Right forelimb (tissue), 1 donor: ENCODE results near the gene GABBR2.

Source experiments
- DNase-seq: peaks from one replicate; pipeline ENCODE4 v3.0.0-alpha.2; 2018

The GABBR2 gene

DNA sequence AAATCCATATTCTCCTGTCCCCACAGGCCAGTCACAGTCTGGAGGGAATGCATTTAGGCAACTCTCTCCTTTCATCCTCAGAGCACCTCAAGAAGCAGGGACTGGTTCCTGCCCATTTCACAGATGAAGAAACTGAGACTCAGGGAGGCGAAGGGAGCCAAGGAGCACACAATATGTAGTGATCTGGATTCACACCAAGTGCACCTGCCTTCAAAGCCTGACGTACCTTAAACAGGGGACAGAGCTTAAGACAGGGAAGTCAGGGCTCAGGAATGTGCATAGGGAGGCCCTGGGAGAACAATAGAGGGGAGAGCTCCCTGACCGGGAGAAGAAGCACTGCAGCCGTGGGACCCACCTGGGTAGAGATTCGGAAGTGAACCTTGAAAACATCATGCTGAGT lies 83.0 kb downstream of the GABBR2 start:
- no peak for DNase-seq

DNA sequence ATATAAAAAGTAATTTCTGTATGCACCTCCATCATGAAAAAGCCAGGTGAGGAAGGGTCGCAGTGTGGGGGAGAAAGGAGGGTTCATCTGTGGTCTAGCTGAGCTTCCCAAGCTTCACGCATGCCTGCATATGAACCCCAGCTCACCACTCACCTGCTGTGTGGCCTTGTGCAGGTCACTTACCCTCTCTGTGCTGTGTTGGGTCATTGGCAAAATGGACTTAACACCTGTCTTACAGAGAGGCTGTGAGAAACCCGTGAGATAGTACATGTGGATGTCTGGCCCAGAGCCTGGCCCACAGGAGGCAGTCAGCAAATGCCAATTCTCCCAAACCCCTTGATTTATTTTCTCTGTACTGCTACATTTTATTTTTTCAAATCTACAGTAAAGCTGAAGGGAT lies 88.9 kb downstream of the GABBR2 start:
- no peak for DNase-seq

DNA sequence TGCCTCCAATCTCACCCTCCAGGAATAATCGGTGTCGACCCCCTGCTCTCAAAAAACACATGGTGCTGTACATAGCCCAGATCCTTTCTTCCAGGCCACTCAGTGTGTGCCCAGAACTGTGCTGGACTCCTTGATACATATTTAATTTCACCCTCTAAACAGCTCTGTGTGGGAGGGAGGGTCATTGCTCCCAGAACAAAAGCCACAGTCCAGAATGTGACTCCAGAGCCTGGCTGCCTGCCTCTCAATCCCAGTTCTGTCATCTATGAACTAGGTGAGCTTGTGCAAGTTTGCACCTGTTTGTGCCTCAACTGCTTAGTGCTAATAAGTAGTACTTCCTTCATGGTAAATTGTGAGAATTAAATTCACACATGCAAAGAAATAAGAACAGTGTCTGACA lies 93.1 kb downstream of the GABBR2 start:
- DNase-seq: no peak

DNA sequence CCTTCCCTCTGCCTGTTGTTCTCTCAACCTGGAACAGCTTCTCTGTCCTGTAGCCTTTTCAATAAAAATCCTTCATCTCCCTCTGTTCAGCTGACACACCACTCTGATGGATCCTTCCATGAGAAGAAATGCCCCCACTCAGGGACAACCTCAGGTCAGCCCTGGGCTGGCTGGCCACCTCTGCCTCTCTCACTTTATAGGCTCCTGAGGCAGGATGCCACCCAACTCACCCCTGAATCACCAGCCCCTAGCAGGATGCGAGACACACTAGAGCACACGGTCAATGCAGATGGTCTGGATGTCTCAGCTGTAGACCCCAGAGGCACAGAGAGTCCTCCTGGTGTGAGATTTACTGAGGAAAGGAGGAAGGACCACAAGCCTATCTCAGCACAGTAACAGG lies 93.8 kb downstream of the GABBR2 start:
- no peak for DNase-seq

DNA sequence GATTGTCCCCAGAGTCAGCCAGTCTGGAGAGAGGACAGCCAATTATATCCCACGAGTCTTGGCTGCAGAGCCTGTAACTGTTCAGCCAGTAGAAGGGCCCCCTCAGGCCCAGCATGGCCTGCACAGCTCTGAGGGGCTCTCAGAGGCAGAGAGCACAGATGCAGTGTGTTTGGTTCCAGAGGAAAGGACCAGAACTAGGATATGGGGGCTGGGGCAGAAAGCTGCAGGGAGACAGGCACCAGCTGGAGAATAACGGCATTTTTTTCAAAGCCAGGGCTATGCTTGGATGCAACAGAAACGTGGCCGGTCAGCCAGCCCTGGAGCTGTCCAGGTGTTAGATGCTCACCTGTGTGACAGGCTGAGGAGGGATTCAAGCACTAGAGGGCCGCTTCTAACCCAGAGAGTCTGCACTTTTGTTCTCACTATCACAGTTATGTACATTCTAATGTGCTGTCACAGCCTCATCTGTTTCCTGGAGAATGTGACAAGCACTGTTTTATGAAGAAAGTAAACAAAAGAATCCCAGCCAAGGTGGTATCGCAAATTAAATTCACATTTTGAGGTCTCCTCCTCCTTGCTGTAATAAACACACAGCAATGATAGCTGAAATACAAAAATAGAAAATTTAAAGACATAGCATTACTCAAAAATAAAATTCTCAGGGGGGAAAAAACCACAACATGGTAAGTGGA lies 96.5 kb downstream of the GABBR2 start:
- no peak for DNase-seq

DNA sequence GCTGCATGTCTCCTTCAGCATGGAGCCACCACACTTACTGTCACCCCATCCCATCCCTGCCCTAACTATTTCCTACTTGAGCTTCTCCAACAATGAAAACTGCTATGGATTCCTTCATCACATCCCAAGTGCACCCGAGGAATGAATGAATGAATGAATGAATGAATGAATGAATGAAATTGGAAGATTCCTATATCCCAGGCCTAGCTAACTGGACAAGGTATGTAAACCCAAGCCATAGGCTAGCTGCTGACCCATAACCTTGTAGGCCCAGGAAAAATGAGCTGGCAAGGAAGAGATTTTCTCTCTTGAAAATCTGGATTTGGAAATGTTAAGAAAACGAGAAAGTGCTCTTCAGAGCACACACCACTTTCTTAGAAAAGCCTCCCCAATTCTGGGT lies 97.4 kb downstream of the GABBR2 start:
- no peak for DNase-seq

DNA sequence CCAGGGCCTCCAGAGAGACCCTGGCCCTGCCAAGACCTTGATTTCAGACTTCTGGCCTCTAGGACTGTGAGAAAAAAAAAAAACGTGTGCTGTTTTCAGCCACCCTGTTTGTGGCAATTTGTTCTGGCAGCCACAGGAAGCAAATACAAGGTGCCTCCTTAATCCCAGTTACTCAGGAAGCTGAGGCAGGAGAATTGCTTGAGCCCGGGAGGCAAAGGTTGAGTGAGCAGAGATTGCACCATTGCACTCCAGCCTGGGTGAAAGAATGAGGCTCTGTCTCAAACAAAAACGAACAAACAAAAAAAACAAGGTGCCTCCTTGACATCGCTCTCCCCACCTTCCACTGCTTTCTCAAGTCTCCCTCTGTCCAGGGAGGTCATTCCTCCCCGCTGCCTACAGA lies 98.0 kb downstream of the GABBR2 start:
- DNase-seq: no peak

DNA sequence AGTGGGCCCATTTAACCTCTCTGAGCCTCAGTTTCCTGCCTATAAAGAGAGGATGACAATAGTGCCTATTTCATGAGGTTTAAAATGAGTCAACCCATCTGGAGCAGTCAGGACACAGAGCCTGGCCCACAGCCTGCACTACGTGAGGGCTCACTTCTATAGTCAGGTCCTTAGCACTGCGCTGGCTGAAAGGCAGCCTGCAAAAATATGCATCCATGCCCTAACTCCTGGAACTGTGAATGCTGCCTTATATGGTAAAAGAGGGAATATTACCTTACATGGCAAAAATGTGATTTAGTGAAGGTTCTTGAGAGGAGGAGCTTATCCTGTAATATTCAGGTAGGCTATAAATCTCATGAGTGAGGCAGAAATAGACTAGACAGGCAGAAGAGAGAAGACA lies 98.5 kb downstream of the GABBR2 start:
- DNase-seq: no peak

DNA sequence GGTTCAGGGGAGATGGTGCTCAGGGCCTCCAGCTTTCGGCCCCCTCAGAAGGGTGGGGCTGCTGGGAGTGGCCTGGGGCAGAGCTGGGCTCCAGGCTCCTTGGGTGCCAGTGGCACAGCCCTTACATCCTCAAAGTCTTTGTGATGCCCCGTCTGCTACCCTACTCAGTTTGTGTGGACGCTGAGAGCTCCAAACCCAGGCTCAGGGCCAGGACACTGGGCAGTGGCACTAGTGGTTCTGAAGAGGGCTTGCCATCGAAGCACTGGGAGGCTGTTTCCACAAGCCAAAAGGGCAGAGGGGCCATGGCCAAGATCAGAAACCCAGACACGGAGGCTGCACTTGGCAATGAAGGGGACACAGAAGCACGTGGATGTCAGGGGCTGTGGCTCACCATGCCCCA lies 99.1 kb downstream of the GABBR2 start:
- DNase-seq: no peak

DNA sequence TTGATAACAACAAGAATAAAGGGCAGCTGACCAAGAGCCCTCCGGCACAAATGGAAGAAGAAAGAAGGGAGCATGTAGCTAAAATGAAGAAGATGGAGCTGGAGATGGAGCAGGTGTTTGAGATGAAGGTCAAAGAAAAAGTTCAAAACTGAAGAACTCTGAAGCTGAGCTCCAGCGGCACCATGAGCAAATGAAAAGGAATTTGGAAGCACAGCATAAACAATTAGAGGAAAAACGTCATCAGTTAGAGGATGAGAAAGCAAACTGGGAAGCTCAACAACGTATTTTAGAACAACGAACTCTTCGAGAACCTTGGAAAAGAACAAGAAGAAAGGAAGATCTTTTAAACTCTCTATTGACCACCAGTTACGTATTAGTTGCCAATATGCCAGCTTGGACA lies 100.9 kb downstream of the GABBR2 start:
- DNase-seq: no peak

DNA sequence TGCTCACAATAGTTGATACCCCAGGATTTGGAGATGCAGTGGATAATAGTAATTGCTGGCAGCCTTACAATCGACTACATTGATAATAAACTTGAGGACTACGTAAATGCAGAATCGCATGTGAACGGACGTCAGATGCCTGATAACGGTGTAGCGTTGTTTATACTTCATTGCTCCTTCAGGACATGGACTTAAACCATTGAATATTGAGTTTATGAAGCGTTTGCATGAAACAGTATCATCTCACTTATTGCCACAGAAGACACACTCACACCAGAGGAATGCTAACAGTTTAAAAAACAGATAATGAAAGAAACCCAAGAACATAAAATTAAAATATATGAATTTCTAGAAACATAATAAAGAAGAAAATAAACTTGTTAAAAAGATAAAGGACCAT lies 101.6 kb downstream of the GABBR2 start:
- no peak for DNase-seq

DNA sequence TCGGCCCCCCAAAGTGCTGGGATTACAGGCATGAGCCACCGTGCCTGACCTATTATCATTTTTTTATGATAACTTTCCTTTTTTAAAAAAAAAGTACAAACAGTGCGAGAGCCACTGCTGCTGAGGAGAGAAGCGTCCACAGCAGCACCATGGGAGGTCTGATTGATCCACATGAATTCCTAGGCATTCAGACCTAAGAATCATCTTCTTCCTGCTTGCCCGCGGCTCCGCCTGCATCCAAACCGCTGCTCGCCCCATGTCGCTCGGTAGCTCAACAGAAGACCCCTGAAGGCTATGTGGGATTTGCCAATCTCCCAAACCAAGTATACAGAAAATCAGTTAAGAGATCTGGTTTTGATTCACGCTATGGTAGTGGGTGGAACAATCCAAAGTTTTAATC lies 102.0 kb downstream of the GABBR2 start:
- DNase-seq: no peak

DNA sequence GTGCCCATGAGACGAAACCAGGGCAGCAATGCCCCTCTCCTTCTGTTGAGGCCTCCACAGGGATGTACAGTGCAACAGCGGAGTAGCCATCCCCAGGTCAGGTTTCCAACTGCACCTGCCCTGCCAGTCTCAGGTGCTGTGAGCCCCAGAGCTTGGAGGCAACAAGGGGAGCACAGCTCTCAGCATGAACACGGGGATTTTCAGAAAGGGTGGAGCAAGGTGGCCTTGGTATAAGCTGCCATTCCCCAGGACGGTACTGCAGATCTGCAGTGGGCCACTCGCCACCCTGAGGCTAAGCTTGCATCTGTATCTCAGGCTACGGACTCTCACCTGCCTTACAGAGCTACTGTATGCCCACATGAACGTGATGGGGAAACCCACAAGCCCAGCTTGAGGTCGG lies 103.6 kb downstream of the GABBR2 start:
- DNase-seq: no peak

DNA sequence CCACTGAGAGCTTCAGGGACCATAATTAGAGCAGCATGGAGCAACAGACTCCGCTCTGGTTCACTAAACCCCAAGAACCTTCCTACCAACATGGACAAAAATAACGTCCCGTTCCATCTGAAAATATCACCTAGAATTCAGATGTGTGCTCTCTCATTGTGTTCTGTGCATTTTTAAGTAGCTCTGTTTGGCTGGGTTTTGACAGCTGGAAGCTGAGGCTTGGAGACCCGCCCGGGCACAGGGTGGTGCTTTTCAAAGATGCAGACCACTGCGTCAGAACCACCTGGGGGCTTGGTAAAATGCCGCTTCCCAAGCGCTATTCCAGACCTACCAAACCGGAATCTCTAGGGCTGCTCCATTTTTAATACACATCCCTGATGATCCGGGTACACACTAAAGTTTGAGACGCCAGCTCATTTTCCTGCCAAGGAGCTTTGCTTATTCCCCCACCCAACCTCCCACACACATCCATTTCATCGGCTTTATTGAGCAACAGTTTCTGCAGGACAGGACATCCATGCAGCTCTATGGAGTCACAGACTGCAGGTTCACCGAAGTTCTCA lies 104.8 kb downstream of the GABBR2 start:
- DNase-seq: no peak

DNA sequence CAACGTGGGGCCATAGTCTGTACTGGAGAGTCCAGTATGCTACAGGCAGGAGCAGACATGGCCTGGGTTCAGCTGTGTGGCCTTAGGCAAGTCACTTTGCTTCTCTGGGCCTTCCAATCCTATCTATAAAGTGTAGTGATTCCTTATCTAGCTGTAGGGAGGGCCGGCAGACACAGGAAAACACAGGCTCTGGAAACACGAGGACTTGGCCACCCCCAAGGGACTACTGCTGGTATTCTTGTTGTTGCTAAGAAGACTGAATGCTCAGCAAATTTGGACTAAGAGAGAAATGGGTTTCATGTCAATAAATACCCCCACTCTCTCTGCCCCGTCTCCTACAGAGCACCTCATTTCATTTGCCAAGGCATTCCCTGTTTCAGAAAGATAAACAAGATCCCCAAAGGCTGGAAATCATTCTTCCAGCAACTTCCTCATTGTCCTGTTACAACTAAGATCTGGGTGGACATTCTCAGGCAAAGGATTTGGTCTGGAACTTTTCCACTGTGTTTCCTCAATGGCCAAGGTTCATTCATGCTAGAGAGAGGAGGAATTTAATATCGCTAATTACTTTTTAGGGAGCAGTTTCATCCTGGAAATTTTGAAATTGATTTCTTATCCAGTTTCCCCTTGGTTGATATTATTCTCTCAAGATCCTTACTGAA lies 105.8 kb downstream of the GABBR2 start:
- DNase-seq: no peak

DNA sequence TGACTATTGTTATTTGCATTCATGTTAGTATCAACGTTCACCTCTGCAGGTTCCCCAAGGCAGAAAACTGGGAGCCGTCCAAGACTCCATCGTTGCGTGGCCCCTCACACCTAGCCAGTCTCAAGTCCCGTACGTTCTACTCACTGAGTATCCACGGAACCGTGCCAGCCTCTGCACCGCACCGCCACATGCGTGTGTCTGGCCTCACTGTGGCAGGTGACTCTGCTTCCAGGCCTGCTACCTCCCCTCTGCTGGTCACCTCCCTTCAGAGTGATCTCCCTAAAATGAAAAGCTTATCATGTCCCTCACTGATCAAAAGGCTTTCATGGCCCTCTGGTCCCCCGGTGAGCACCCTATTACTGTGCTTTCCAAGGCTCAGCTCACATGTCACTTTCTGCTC lies 108.1 kb downstream of the GABBR2 start:
- DNase-seq: no peak

DNA sequence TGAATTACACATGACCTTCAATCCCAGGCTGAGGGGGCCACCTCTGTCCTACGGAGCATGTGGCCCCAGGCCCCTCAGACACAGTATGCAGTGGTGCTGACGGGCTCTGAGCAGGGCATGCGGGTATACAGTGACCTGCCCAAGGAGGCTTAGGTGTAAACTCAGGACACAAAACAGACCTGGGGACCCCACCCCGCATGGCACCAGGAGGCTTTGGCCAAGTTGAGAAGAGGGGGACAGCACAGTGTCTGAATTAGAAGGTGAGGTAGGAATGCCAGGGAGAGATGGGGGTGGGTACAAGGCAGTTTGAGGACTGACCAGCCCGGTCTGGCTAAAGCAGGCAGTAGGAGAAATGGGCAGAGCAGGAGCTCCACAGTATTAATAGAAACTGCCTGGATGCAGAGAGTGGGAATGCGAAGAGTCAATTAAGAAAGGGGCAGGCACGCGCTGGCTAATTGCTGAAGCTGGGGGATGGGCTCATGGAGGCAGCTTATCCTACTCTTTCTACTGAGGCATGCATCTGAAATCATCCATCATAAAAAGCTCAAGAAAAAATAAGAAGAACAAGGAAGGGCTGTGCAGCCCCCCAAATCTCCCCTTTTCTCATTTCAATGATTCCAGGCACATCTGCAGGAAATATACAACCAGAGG lies 109.0 kb downstream of the GABBR2 start:
- DNase-seq: no peak

DNA sequence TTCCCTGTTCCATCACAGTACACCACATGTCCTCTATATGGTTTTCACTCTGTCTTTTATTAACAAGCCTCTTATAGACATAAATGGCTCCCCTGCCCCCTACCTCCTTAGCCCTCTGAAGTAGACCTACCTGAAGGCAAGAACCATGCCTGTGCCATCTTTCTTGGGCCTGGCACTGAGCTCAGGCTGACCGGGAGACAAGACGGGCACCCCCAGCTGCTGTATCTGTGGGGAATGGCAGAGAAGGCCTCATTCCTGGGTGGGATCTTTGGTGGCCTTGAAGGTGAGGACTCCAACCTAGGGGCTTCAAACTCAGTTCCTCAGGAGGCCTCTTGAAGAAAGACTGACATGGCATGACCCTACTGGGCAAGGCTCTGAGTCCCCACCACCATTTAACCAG lies 109.9 kb downstream of the GABBR2 start:
- DNase-seq: no peak

DNA sequence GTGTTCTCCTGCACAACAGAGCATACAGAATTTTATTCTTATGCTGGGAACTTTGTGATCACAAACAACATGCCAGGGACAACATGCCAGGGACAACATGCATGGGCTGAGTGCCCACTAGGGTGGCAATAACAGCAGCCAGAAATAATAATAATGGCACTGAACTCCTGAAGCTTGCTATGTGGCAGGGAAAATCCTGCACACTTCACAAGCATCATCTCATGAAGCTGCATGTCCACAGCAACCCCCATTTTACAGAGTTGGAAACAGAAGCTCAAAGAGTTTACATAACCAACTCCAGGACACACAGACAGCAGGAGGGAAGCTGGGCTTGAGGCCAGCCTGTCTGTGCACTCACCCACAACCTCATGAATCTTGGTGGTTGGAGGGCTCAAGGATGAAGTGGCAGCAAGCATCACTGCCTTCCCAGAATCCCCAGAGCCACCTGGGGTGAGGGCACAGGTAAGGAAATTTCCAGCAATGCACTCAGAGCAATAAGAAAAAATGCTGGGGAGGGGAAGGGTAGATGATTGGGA lies 111.4 kb downstream of the GABBR2 start:
- no peak for DNase-seq

DNA sequence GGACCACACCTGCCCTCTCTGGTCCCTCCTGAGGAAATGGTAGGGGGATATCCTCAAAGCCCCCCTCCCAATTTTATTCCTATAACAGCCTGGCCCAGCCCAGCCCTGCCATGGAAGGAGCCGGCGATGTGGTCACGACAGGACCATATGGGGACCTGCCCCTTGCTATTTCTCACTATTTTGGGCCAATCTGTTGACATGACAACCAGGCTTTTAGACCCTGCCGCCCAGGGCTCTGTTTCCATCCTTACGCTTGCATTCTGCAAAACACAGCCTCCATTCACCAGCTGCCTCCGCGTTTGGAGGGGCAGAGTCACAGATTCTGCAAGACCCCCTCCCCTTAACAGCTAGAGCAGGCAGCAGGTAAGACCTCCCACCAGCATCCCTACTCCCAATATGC lies 112.2 kb downstream of the GABBR2 start:
- DNase-seq: no peak

DNA sequence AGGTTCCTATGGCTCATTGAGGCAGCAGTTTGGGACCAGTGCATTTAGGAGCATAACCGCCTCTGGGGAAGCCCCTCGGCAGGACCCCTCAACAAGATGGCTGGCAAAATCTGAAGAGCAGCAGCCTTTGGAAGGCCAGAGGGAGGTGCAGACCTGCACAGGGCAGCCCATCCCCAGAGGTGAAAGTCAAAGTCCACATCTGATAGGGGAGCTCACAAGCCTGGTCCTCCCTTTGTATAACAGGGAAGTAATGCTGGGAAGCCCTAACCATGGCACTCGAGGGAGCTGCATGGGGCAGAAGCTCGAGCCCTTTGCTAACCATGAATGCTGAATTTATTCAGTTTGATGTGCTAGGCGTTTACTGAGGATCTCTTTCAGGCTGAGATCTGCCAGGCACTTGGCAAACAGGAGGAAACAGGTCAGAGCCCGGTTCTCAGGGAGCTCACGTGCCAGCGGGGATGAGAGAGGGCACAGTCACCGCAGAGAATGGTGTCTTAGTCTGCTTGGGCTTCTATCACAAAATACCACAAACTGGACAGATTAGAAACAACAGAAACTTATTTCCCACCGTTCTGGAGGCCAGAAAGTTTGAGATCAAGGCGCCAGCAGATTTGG lies 114.1 kb downstream of the GABBR2 start:
- DNase-seq: no peak

DNA sequence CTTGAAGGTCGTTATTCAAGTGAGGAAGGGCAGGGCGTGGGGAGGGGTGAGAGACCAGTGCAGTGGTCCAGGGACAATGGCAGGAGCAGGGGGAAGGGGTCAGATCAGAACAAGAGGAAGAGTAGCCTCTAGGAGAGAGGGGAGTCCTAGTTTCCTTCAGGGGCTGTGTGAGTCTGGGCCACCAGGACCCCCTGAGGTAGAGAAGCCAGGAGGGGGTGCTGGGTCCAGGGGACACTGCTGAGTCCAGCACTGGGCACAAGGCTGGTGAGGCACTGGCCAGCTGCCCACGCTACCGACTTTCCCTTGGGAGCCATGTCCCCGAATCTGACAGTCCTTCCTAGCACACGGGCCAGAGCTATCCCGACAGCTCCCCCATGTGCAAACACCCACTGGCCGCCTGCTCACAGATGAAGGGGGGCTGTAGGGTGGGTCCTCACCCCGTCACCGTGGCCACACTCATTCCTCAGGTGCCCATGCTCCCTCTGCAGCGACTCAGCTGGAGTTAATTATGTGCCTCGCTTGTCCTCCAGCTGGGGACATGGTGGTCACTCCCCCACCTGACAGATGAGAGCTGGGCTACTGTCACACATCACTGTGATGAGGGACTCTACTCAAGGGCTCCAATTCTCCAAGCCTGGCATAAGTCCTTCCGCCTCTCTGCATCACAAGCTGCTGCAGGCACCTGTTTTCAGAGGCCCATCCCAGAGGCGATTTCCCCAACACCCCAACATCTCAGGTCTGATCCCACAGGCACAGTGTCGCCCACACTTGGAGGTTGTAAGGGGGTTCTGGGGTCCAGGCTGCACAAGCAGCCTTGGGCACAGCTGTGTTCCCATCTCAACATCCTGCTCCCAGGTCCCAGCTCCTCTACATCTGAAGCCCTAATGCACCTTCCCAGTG lies 115.1 kb downstream of the GABBR2 start:
- DNase-seq: no peak
